Vagina (tissue), 2 donors: ENCODE results near the gene VOPP1. TPM values are rescaled to one million over a fixed set of nuclear protein-coding genes. Genes with fewer than 3 reads are reported as not detected.

Experiments
- DNase-seq, 2 donors: peaks; one replicate each; pipeline ENCODE4 v3.0.0-alpha.2; 2017; ENCODE audit errors: extremely low spot score in 2 of 2
- H3K27ac ChIP-seq: fragments of 200-600 bp; sonication (generic); one replicate; pipeline ENCODE4 v1.5.1; 2019
- H3K27me3 ChIP-seq: fragments of 200-600 bp; sonication (generic); one replicate; pipeline ENCODE4 v1.5.1; 2019
- H3K36me3 ChIP-seq, 2 donors: fragments of 200-600 bp; sonication (generic); one replicate each; pipeline ENCODE4 v1.5.1; 2017 to 2019
- H3K4me1 ChIP-seq: fragments of 200-600 bp; sonication (generic); one replicate; pipeline ENCODE4 v1.5.1; 2019
- H3K4me3 ChIP-seq, 2 donors: fragments of 200-600 bp; sonication (generic); 1 replicate in 1 of 2; 2 replicates in 1 of 2; pipeline ENCODE4 v1.5.1; 2016 to 2019
- H3K9me3 ChIP-seq: fragments of 200-600 bp; sonication (generic); one replicate; pipeline ENCODE4 v1.5.1; 2019
- POLR2A ChIP-seq, 2 donors: fragments of 450-650 bp; IDR thresholded peaks; one replicate each; pipeline ENCODE4 v1.6.1; 2017; ENCODE audit warnings: antibody characterized with exemption in 2 of 2, mild to moderate bottlenecking in 2 of 2, moderate library complexity in 2 of 2
- POLR2AphosphoS5 ChIP-seq, 2 donors: sonication (generic); formaldehyde crosslinking; IDR thresholded peaks; one replicate each; pipeline ENCODE4 v1.9.0; 2017; ENCODE audit warnings: antibody characterized with exemption in 2 of 2, mild to moderate bottlenecking in 2 of 2, low read depth in 1 of 2; ENCODE audit not compliant: insufficient read depth in 1 of 2
- intact Hi-C: fragments of 100-400 bp; cut with DNase I; formaldehyde crosslinking; loops from one replicate; pipeline ENCODE4 v1.15.1; 2023
- total RNA-seq: library from RNA; depleted of rRNA; stranded (reverse); fragments of >200 nt; gene quantifications from one replicate; pipeline ENCODE4 v1.2.3, GENCODE V29; 2016
- TF ChIP-seq, protein P1 (sequence below), 3 experiments: fragments of 450-650 bp in 2 of 3; fragments of 200-600 bp in 1 of 3; sonication (generic) in 1 of 3; IDR thresholded peaks; one replicate each; pipeline ENCODE4 v1.5.1; 2017 to 2019; ENCODE audit warnings: antibody characterized with exemption in 3 of 3, mild to moderate bottlenecking in 2 of 3, moderate library complexity in 2 of 3

Gene VOPP1
- total RNA-seq, 1 donor from 2014 or later = 26.3 TPM

DNA sequence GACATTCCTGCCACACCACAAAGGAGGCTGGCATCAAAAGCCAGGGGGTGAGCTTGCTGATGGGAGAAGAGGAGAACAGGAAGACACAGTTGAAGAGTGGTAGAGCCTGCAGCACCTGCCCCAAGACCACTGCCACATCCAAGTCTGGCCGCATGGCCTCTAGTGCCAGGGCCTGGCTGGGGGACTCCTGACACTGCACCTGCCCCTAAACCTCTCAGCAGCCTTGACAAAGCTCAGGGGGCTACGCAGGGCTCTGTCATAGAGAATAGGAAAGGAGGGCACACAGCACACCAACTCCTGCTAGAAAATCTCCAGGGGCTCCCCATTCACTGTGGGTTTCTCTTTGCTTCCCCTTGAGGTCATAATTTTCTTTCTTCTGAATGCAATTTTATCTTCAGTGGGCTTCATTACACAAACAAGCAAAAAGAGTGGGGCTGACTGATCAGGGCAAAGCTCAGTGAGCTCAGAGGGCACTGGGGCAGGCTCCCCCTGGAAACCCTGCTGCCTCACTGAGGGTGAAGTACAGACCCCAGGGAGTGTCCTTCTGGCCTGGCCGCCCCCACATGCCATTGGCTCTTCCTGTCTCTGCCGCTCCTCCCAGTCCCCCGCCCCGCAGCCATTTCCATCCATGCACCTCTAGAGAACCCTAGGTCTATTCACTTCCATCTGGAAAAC, 37.2 kb downstream of the VOPP1 start:
- TF ChIP-seq POLR2A (IDR thresholded peaks at IDR 0.05) (no peak), POLR2AphosphoS5 (IDR thresholded peaks at IDR 0.05; ENCODE audit: insufficient read depth in 1 of 2, low read depth in 1 of 2) (no peak)
- TF ChIP-seq, protein P1, sequence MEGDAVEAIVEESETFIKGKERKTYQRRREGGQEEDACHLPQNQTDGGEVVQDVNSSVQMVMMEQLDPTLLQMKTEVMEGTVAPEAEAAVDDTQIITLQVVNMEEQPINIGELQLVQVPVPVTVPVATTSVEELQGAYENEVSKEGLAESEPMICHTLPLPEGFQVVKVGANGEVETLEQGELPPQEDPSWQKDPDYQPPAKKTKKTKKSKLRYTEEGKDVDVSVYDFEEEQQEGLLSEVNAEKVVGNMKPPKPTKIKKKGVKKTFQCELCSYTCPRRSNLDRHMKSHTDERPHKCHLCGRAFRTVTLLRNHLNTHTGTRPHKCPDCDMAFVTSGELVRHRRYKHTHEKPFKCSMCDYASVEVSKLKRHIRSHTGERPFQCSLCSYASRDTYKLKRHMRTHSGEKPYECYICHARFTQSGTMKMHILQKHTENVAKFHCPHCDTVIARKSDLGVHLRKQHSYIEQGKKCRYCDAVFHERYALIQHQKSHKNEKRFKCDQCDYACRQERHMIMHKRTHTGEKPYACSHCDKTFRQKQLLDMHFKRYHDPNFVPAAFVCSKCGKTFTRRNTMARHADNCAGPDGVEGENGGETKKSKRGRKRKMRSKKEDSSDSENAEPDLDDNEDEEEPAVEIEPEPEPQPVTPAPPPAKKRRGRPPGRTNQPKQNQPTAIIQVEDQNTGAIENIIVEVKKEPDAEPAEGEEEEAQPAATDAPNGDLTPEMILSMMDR (IDR thresholded peaks at IDR 0.05) = no peak
- Histone ChIP-seq H3K27ac (no peak overlapping the region), H3K9me3 (no peaks in the 10 kb centered on the region), H3K27me3 (no peaks in the 10 kb centered on the region), H3K36me3 (no peaks in the 10 kb centered on the region), H3K4me3 (no peak overlapping the region), H3K4me1 (peaks cover 56% of the 10 kb centered on the region)
- intact Hi-C loops = no loop called here
- DNase-seq = no peak

DNA sequence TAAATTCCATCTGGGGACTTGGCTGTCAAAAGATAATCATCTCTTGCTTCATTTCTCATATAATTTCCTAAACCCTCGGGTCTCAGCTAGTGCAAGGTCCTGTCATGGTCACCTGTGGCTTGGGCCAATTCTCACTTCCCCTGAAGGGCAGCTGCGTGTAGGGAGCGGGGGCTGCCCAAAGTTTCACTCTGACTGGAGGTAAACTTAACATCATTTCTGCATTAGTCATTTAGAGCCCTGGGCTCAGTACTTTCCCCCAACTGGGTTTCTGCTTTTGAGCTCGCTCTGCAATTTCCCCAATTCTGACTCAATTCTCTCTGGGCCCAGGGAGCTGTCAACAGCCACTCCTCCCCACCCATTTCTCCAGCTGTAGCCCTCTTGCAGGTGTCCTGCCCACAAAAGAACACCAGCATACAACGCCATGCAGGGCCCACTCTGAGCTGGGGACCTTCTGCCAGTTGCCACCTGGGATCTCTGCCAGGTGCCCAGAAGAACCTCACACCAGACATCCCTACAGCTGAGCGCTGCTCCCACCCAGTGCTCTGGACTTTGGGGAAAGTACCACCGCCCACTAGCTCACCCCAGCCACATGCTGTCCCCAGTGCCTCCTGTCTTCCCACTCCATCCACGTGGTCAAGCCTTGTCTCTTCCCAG, 37.9 kb downstream of the VOPP1 start:
- Histone ChIP-seq H3K36me3 (no peaks in the 10 kb centered on the region), H3K9me3 (no peaks in the 10 kb centered on the region), H3K4me1 (peaks cover 56% of the 10 kb centered on the region), H3K27me3 (no peaks in the 10 kb centered on the region), H3K27ac (no peak overlapping the region), H3K4me3 (no peak overlapping the region)
- DNase-seq = no peak
- intact Hi-C loops = no loop called here
- TF ChIP-seq POLR2A (IDR thresholded peaks at IDR 0.05) = no peak
- TF ChIP-seq, protein P1 (IDR thresholded peaks at IDR 0.05) = no peak
- TF ChIP-seq POLR2AphosphoS5 (IDR thresholded peaks at IDR 0.05; ENCODE audit: insufficient read depth in 1 of 2, low read depth in 1 of 2) = no peak

DNA sequence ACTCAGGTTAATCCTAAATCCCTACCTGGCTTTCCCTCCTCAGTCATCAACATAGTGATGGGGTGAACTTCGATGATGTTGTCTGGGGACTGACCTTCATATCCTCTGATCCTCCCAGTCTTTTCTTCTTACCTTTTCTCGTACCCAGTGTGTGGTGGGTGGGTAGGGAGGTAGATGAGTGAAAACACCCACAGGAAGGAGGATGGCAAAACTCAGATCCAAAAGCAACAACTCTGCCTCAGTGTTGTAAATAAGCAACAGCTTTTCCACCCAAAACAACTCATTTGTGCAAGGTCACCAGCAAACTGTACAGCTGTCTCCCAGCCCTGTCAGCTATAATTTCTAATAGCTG, 38.6 kb downstream of the VOPP1 start:
- Histone ChIP-seq H3K27me3 (no peaks in the 10 kb centered on the region), H3K27ac (no peak overlapping the region), H3K4me1 (peaks cover 56% of the 10 kb centered on the region), H3K4me3 (no peak overlapping the region), H3K9me3 (no peaks in the 10 kb centered on the region), H3K36me3 (no peaks in the 10 kb centered on the region)
- TF ChIP-seq POLR2A (IDR thresholded peaks at IDR 0.05) (no peak), POLR2AphosphoS5 (IDR thresholded peaks at IDR 0.05; ENCODE audit: insufficient read depth in 1 of 2, low read depth in 1 of 2) (no peak)
- TF ChIP-seq, protein P1 (IDR thresholded peaks at IDR 0.05) = no peak
- intact Hi-C loops = no loop called here
- DNase-seq = no peak

DNA sequence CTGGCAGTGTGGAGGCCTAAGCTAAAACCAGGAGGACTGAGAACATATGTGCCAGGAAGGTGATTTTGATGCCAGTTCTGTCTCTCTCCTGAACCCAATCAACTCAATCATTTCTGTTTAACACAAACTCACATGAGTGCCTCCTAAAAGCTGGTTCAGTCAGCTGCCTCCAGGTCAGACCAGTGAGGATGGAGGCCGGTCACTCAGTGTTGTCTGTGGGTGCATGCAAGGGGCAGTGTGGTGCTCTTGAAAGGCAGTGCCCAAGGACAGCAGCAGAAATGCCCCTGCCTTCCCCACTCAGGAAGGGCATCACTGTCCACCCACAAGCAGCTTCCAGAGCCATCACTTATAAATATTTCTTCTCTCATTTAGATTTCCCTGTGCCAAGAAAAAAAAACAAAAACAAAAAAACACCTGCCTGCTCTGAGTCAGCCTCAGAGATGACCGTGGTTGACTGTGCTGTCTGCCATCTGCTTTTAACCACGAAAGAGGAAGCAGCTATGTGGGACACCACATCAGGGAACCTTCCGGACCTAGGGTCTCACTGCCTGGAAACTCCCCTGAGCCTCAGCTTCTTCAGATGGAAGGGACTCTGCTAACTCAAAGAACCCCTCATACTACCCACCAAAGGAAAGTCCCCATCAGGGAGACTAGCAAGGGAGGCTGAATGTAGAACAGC, 39.1 kb downstream of the VOPP1 start:
- TF ChIP-seq POLR2A (IDR thresholded peaks at IDR 0.05) = no peak
- TF ChIP-seq, protein P1 (IDR thresholded peaks at IDR 0.05) = no peak
- TF ChIP-seq POLR2AphosphoS5 (IDR thresholded peaks at IDR 0.05; ENCODE audit: insufficient read depth in 1 of 2, low read depth in 1 of 2) = no peak
- no peak for DNase-seq
- Histone ChIP-seq H3K4me3 (no peak overlapping the region), H3K9me3 (no peaks in the 10 kb centered on the region), H3K36me3 (no peaks in the 10 kb centered on the region), H3K27me3 (no peaks in the 10 kb centered on the region), H3K4me1 (peaks cover 56% of the 10 kb centered on the region), H3K27ac (no peak overlapping the region)
- intact Hi-C loops = no loop called here
